NT2/D1 (cell line): Measurements from ENCODE around the gene NRK.

ENCODE experiments used
- SUZ12 ChIP-seq: IDR thresholded peaks from 2 replicates; pipeline ENCODE4 v1.6.1; 2011; ENCODE audit not compliant: insufficient read length, insufficient read depth; ENCODE audit errors: extremely low read depth
- YY1 ChIP-seq: IDR thresholded peaks from 2 replicates; pipeline ENCODE4 v1.6.1; 2011; ENCODE audit not compliant: insufficient read length, insufficient read depth
- ZNF274 ChIP-seq: IDR thresholded peaks from 2 replicates; pipeline ENCODE4 v1.6.1; 2011; ENCODE audit warnings: mild to moderate bottlenecking, low read depth, low read length

DNA sequence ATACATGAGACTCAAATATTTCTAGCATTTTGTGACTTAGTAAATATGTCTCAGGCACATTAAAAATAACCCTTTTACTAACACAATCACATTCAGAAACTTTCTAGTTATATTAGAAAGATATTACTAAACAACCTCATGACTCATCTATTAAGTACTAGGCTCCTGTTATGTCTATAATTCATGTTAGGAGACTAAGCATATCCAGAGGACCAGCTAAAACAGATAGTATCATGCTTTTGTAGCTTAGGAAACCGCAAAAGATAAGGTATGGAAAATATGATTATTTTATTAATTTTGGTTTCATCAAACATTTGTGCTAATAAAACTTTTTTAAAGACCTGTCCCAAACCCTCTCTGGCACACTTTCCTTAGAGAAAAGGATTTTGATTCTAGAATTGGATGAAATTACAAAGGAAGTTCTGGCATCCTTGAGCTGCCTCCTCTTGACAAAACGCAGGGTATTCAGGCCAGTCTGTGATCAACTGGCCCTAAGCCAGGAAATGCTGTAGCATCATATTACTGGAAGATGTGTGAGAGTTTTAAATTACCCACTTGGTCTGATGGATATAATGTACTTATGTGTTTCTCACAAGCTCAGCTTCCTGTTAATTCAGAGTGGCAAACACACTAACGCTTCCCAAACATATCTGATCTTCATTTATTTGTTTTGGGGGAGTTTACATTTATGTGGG lies 60.4 kb downstream of the NRK start:
- TF ChIP-seq YY1 (no peak), ZNF274 (no peak), SUZ12 (no peak)
